Duodenal mucosa (tissue), 2 donors: ENCODE results near the gene ACTN4.
A peak's percentile ranks its signal among the peaks of the same experiment; 100 is the strongest.

Experiments used
- H3K27ac ChIP-seq: one replicate; pipeline ENCODE4 v1.7.0; 2013; ENCODE audit warnings: low read depth, low read length
- H3K27me3 ChIP-seq, 2 donors: one replicate each; pipeline ENCODE4 v1.7.0; 2013; ENCODE audit warnings: low read length in 2 of 2, control low read depth in 1 of 2; ENCODE audit not compliant: insufficient read depth in 2 of 2, control insufficient read depth in 1 of 2
- H3K36me3 ChIP-seq, 2 donors: one replicate each; pipeline ENCODE4 v1.7.0; 2013; ENCODE audit warnings: low read length in 2 of 2, control low read depth in 1 of 2; ENCODE audit not compliant: insufficient read depth in 2 of 2, control insufficient read depth in 1 of 2
- H3K4me1 ChIP-seq, 2 donors: one replicate each; pipeline ENCODE4 v1.7.0; 2013; ENCODE audit warnings: low read length in 2 of 2, control low read depth in 1 of 2; ENCODE audit not compliant: insufficient read depth in 2 of 2, control insufficient read depth in 1 of 2
- H3K4me3 ChIP-seq, 2 donors: one replicate each; pipeline ENCODE4 v1.7.0; 2013; ENCODE audit warnings: low read length in 2 of 2, low read depth in 1 of 2
- H3K9ac ChIP-seq, 2 donors: one replicate each; pipeline ENCODE4 v1.7.0; 2013; ENCODE audit warnings: low read length in 2 of 2, low read depth in 1 of 2
- H3K9me3 ChIP-seq, 2 donors: one replicate each; pipeline ENCODE4 v1.7.0; 2013; ENCODE audit warnings: low read length in 2 of 2, control low read depth in 1 of 2; ENCODE audit not compliant: control insufficient read depth in 1 of 2

Gene ACTN4

GRCh38 chr19:38693380-38694223 lies 46.2 kb downstream of the ACTN4 start:
- Histone ChIP-seq H3K4me1 (peaks cover 72 to 77% of the 10 kb centered on the region in 2 donors), H3K27me3 (no peaks in the 10 kb centered on the region), H3K27ac (peak overlapping the region; percentile 79), H3K9ac (peak overlapping the region; percentile 52 to 64), H3K4me3 (peak overlapping the region; percentile 11 to 24), H3K36me3 (peaks cover 9 to 27% of the 10 kb centered on the region in 2 donors), H3K9me3 (no peaks in the 10 kb centered on the region)

- peak overlapping the region; percentile 10 to 26 for H3K4me3 ChIP-seq
- H3K9me3 ChIP-seq = no peaks in the 10 kb centered on the region
- peak overlapping the region; percentile 40 to 53 for H3K9ac ChIP-seq
- H3K27ac ChIP-seq = peak overlapping the region; percentile 54
- H3K36me3 ChIP-seq = peaks cover 9 to 29% of the 10 kb centered on the region in 2 donors
- H3K27me3 ChIP-seq = no peaks in the 10 kb centered on the region
- H3K4me1 ChIP-seq = peaks cover 85 to 86% of the 10 kb centered on the region in 2 donors
These were observed 47.9 kb downstream of the ACTN4 start for GRCh38 chr19:38695317-38695683.

- H3K9ac ChIP-seq = peak overlapping the region; percentile 40 to 53
- H3K36me3 ChIP-seq = peaks cover 14 to 36% of the 10 kb centered on the region in 2 donors
- H3K4me1 ChIP-seq = peaks cover 92 to 94% of the 10 kb centered on the region in 2 donors
- H3K27ac ChIP-seq = peak overlapping the region; percentile 34
- H3K9me3 ChIP-seq = no peaks in the 10 kb centered on the region
- no peak overlapping the region for H3K4me3 ChIP-seq
- no peaks in the 10 kb centered on the region for H3K27me3 ChIP-seq
These were observed 48.6 kb downstream of the ACTN4 start for GRCh38 chr19:38695832-38696728.

GRCh38 chr19:38696729-38697055 lies 49.2 kb downstream of the ACTN4 start:
- H3K4me1 ChIP-seq = peaks cover 97% of the 10 kb centered on the region in 2 donors
- no peaks in the 10 kb centered on the region for H3K27me3 ChIP-seq
- no peak overlapping the region for H3K4me3 ChIP-seq
- H3K36me3 ChIP-seq = peaks cover 14 to 40% of the 10 kb centered on the region in 2 donors
- H3K27ac ChIP-seq = peak overlapping the region; percentile 55
- H3K9me3 ChIP-seq = no peaks in the 10 kb centered on the region
- H3K9ac ChIP-seq = peak overlapping the region; percentile 20 to 53

- H3K9me3 ChIP-seq = no peaks in the 10 kb centered on the region
- peak overlapping the region; percentile 55 for H3K27ac ChIP-seq
- peak overlapping the region; percentile 53 to 60 for H3K9ac ChIP-seq
- no peak overlapping the region for H3K4me3 ChIP-seq
- peaks cover 97% of the 10 kb centered on the region in 2 donors for H3K4me1 ChIP-seq
- peaks cover 16 to 42% of the 10 kb centered on the region in 2 donors for H3K36me3 ChIP-seq
- H3K27me3 ChIP-seq = no peaks in the 10 kb centered on the region
These were observed 49.7 kb downstream of the ACTN4 start for GRCh38 chr19:38697197-38697596.

GRCh38 chr19:38697641-38698071 lies 50.2 kb downstream of the ACTN4 start:
- peaks cover 21 to 45% of the 10 kb centered on the region in 2 donors for H3K36me3 ChIP-seq
- H3K9me3 ChIP-seq = no peaks in the 10 kb centered on the region
- no peak overlapping the region for H3K4me3 ChIP-seq
- H3K9ac ChIP-seq = peak overlapping the region; percentile 53 to 60
- H3K27me3 ChIP-seq = no peaks in the 10 kb centered on the region
- H3K27ac ChIP-seq = peak overlapping the region; percentile 55
- peaks cover 97% of the 10 kb centered on the region in 2 donors for H3K4me1 ChIP-seq

GRCh38 chr19:38698225-38699026 lies 51.0 kb downstream of the ACTN4 start:
- Histone ChIP-seq H3K9me3 (no peaks in the 10 kb centered on the region), H3K27ac (peak overlapping the region; percentile 55), H3K36me3 (peaks cover 26 to 44% of the 10 kb centered on the region in 2 donors), H3K4me1 (peaks cover 90 to 92% of the 10 kb centered on the region in 2 donors), H3K9ac (peak overlapping the region; percentile 53 to 60), H3K4me3 (no peak overlapping the region), H3K27me3 (no peaks in the 10 kb centered on the region)

- Histone ChIP-seq H3K9me3 (no peaks in the 10 kb centered on the region), H3K27me3 (no peaks in the 10 kb centered on the region), H3K9ac (peak overlapping the region in 1 of 2 donors; percentile 10), H3K4me1 (peaks cover 85 to 86% of the 10 kb centered on the region in 2 donors), H3K27ac (no peak overlapping the region), H3K36me3 (peaks cover 29 to 47% of the 10 kb centered on the region in 2 donors), H3K4me3 (no peak overlapping the region)
These were observed 51.5 kb downstream of the ACTN4 start for GRCh38 chr19:38699027-38699346.

GRCh38 chr19:38699647-38700349 lies 52.3 kb downstream of the ACTN4 start:
- Histone ChIP-seq H3K9ac (peak overlapping the region; percentile 53 to 74), H3K27ac (peak overlapping the region; percentile 85), H3K27me3 (no peaks in the 10 kb centered on the region), H3K36me3 (peaks cover 37 to 55% of the 10 kb centered on the region in 2 donors), H3K4me3 (no peak overlapping the region), H3K4me1 (peaks cover 79% of the 10 kb centered on the region in 2 donors), H3K9me3 (no peaks in the 10 kb centered on the region)
